OCI-LY1 (cell line): ENCODE measurements around the gene SH3RF3.

Experiments used
- H2AFZ ChIP-seq: fragments of 200-600 bp; sonication (generic), shearing (Covaris generic); 2 replicates; pipeline ENCODE4 v1.6.0; 2014; ENCODE audit warnings: antibody characterized with exemption, mild to moderate bottlenecking, low read length
- H3F3A ChIP-seq: fragments of 200-600 bp; sonication (generic), shearing (Covaris generic); 2 replicates; pipeline ENCODE4 v1.6.0; 2014; ENCODE audit warnings: mild to moderate bottlenecking, antibody characterized with exemption, low read length, moderate library complexity; ENCODE audit not compliant: insufficient read depth
- H3K27ac ChIP-seq: fragments of 200-600 bp; sonication (generic); 2 replicates; pipeline ENCODE4 v1.5.1; 2014; ENCODE audit warnings: low read length, mixed run types, mild to moderate bottlenecking, low read depth; ENCODE audit not compliant: poor library complexity, severe bottlenecking
- H3K27me3 ChIP-seq: fragments of 200-600 bp; sonication (generic); 2 replicates; pipeline ENCODE4 v1.6.0; 2014; ENCODE audit warnings: antibody characterized with exemption, mild to moderate bottlenecking, low read length, moderate library complexity; ENCODE audit not compliant: insufficient read depth
- H3K36me3 ChIP-seq: fragments of 200-600 bp; sonication (generic); 2 replicates; pipeline ENCODE4 v1.6.1; 2014; ENCODE audit warnings: mild to moderate bottlenecking, antibody characterized with exemption, low read length, moderate library complexity, mixed read lengths; ENCODE audit not compliant: insufficient read depth
- H3K4me1 ChIP-seq: fragments of 200-600 bp; sonication (generic); 2 replicates; pipeline ENCODE4 v1.5.1; 2014; ENCODE audit warnings: mild to moderate bottlenecking, low read length, moderate library complexity; ENCODE audit not compliant: insufficient read depth, severe bottlenecking
- H3K4me2 ChIP-seq: fragments of 200-600 bp; sonication (generic), shearing (Covaris generic); 2 replicates; pipeline ENCODE4 v1.6.1; 2014; ENCODE audit warnings: low read length
- H3K4me3 ChIP-seq: fragments of 200-600 bp; sonication (generic); 2 replicates; pipeline ENCODE4 v1.5.1; 2014; ENCODE audit warnings: low read length, low read depth, mild to moderate bottlenecking, mixed read lengths; ENCODE audit not compliant: poor library complexity, severe bottlenecking
- H3K79me2 ChIP-seq: fragments of 200-600 bp; shearing (Covaris generic); 2 replicates; pipeline ENCODE4 v1.6.1; 2016; ENCODE audit warnings: mixed run types, low read length, mixed read lengths; ENCODE audit not compliant: insufficient read depth
- H3K9ac ChIP-seq: fragments of 200-600 bp; sonication (generic), shearing (Covaris generic); 2 replicates; pipeline ENCODE4 v1.6.1; 2014; ENCODE audit warnings: mild to moderate bottlenecking, low read length, mixed read lengths
- H3K9me2 ChIP-seq: fragments of 200-600 bp; sonication (generic), shearing (Covaris generic); 2 replicates; pipeline ENCODE4 v1.6.1; 2014; ENCODE audit warnings: low read depth, mild to moderate bottlenecking, low read length, mixed read lengths
- H3K9me3 ChIP-seq: fragments of 200-600 bp; shearing (Covaris generic); 2 replicates; pipeline ENCODE4 v1.6.1; 2014; ENCODE audit warnings: low read length, mixed read lengths
- H4K20me1 ChIP-seq: fragments of 200-600 bp; sonication (generic), shearing (Covaris generic); 2 replicates; pipeline ENCODE4 v1.6.0; 2016; ENCODE audit warnings: mild to moderate bottlenecking, low read length; ENCODE audit not compliant: insufficient read depth
- EZH2 ChIP-seq: fragments of 200-600 bp; sonication (generic), shearing (Covaris generic); IDR thresholded peaks from 2 replicates; pipeline ENCODE4 v1.8.0; 2017; ENCODE audit warnings: borderline replicate concordance, mixed run types, mild to moderate bottlenecking, antibody characterized with exemption, low read length, moderate library complexity, mixed read lengths
- TF ChIP-seq, protein P1 (sequence below): fragments of 200-600 bp; sonication (generic), shearing (Covaris generic); IDR thresholded peaks from 2 replicates; pipeline ENCODE4 v1.5.1; 2017; ENCODE audit warnings: mild to moderate bottlenecking, antibody characterized with exemption, low read length, moderate library complexity, mixed read lengths

SH3RF3 gene

DNA sequence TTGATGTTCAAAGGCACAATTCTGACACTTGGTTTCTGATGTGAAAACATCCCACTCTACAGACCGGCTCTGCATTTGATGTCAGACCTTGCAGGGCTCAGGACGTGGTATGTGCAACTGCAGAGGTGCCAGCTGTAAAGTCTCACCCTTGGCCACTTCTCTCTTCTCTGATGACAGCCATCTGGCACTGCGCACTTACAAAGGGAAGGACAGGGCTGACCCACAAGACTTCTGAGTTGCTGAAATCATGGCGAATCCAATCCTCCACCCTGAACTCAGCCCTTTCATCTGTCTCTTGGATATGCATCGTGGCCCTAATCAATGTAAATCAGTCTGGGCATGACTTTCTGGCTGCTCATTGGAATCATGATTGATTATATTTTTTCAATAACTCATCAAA, 402.2 kb downstream of the SH3RF3 start:
- Histone ChIP-seq H3K79me2 (no peaks in the 10 kb centered on the region), H2AFZ (no peak overlapping the region), H3K36me3 (no peaks in the 10 kb centered on the region), H3F3A (no peaks in the 10 kb centered on the region), H3K4me3 (no peak overlapping the region), H3K27ac (no peak overlapping the region), H3K4me2 (no peak overlapping the region), H4K20me1 (no peaks in the 10 kb centered on the region), H3K27me3 (no peaks in the 10 kb centered on the region; the same call in 1 of the 2 replicates), H3K9ac (no peak overlapping the region), H3K9me2 (no peaks in the 10 kb centered on the region), H3K9me3 (no peaks in the 10 kb centered on the region), H3K4me1 (no peaks in the 10 kb centered on the region)
- TF ChIP-seq EZH2: no peak
- TF ChIP-seq, protein P1, sequence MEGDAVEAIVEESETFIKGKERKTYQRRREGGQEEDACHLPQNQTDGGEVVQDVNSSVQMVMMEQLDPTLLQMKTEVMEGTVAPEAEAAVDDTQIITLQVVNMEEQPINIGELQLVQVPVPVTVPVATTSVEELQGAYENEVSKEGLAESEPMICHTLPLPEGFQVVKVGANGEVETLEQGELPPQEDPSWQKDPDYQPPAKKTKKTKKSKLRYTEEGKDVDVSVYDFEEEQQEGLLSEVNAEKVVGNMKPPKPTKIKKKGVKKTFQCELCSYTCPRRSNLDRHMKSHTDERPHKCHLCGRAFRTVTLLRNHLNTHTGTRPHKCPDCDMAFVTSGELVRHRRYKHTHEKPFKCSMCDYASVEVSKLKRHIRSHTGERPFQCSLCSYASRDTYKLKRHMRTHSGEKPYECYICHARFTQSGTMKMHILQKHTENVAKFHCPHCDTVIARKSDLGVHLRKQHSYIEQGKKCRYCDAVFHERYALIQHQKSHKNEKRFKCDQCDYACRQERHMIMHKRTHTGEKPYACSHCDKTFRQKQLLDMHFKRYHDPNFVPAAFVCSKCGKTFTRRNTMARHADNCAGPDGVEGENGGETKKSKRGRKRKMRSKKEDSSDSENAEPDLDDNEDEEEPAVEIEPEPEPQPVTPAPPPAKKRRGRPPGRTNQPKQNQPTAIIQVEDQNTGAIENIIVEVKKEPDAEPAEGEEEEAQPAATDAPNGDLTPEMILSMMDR: no peak

DNA sequence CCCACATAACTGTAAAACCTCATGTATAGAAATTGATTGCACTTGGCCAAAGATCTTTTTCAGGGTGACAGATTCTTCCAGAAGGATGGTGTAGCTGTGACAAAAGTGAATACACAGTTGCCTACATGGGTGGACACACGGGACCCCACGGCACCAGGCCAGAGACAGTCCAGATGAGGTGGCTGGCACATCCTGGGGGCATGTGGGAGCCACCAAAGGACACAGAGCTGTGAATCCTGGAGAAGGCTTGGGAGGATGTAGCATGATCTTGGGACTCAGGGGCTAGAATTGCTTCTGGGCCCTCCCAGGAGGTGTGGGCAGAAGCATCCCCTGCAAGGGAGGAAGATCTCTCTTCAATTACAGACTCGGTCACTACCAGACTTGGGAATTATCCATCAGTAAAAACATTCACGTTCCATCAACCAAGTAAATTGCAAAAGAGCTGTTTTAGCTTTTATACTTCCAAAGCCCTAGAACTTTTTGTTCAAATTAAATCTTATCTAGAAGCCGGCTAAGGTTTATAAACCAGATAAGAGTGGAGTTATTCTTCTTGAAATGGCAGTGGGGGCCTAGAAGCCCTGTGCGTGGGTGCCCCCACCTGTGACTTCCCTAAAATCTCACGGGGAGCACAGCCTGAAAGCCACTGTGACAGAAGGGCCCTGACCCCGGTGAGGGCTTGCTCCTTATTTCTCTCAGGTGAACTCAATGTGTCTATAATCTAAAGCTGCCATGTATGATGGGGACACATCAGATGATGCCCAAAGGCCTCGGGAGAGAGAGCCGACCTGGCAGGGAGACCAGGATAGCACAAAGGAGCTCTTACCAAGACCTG, 403.1 kb downstream of the SH3RF3 start:
- no peak for TF ChIP-seq EZH2
- TF ChIP-seq, protein P1: no peak
- no peak overlapping the region for H3K4me2 ChIP-seq
- no peaks in the 10 kb centered on the region; the same call in 1 of the 2 replicates for H3K27me3 ChIP-seq
- no peak overlapping the region for H3K27ac ChIP-seq
- no peaks in the 10 kb centered on the region for H3K36me3 ChIP-seq
- no peaks in the 10 kb centered on the region for H3K79me2 ChIP-seq
- no peak overlapping the region for H3K4me3 ChIP-seq
- H3K9ac ChIP-seq: no peak overlapping the region
- no peaks in the 10 kb centered on the region for H4K20me1 ChIP-seq
- H3K4me1 ChIP-seq: no peaks in the 10 kb centered on the region
- H3K9me2 ChIP-seq: no peaks in the 10 kb centered on the region
- H2AFZ ChIP-seq: no peak overlapping the region
- H3K9me3 ChIP-seq: no peaks in the 10 kb centered on the region
- no peaks in the 10 kb centered on the region for H3F3A ChIP-seq

DNA sequence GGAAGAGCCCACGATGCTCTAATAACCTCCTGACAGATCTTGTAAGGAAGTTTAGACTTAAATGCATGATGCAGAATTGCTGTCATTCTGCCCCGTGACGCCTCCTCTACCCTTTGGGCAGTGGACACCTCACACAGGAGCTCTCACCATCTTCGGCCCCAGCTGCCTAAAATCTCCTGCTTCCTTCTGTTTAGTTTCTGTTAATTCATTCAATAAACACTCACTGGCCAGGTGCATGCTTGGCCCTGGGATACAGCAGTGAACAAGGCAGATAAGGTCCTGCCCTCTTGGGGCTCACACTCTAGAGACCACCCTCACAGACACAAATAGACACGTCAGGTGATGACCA, 403.7 kb downstream of the SH3RF3 start:
- Histone ChIP-seq H3K4me2 (no peak overlapping the region), H3K9ac (no peak overlapping the region), H3K27ac (no peak overlapping the region), H3K27me3 (no peaks in the 10 kb centered on the region; the same call in 1 of the 2 replicates), H3K9me3 (no peaks in the 10 kb centered on the region), H3K79me2 (no peaks in the 10 kb centered on the region), H3K9me2 (no peaks in the 10 kb centered on the region), H3K4me3 (no peak overlapping the region), H3K4me1 (no peaks in the 10 kb centered on the region), H4K20me1 (no peaks in the 10 kb centered on the region), H2AFZ (no peak overlapping the region), H3K36me3 (no peaks in the 10 kb centered on the region), H3F3A (no peaks in the 10 kb centered on the region)
- TF ChIP-seq, protein P1: no peak
- no peak for TF ChIP-seq EZH2
